Measurements from ENCODE around the gene RCBTB1. TPM values are rescaled to one million over a fixed set of nuclear protein-coding genes. Genes with fewer than 3 reads are reported as not detected.
A peak's percentile ranks its signal among the peaks of the same experiment; 100 is the strongest.
"Not testable (repeated sequence)": the region's sequence is repeated elsewhere in the genome, so short reads cannot be mapped to it uniquely, and the experiment has no call there.

The RCBTB1 gene
- total RNA-seq, 1 experiment from 2014 or later: 41.1 TPM

GRCh38 chr13:49512578-49512977, 72.8 kb downstream of the RCBTB1 start:
- H3K36me3 ChIP-seq (ENCODE audit: insufficient read depth, low read length): peaks cover 21% of the 10 kb centered on the region

GRCh38 chr13:49503951-49504350, 81.4 kb downstream of the RCBTB1 start:
- Histone ChIP-seq H3K9me3 (ENCODE audit: low read length) (no peaks in the 10 kb centered on the region), H3K4me1 (ENCODE audit: low read length) (no peaks in the 10 kb centered on the region), H3K9me2 (replicated peaks; ENCODE audit: insufficient read depth, low read length) (no peaks in the 10 kb centered on the region), H3K27ac (ENCODE audit: low read length) (no peak overlapping the region), H3K4me3 (ENCODE audit: low read length) (no peak overlapping the region), H3K4me2 (ENCODE audit: low read depth, low read length, poor library complexity, severe bottlenecking) (no peak overlapping the region), H4K20me1 (ENCODE audit: insufficient read depth, low read depth, low read length) (no peaks in the 10 kb centered on the region), H2AFZ (ENCODE audit: low read length) (no peak overlapping the region), H3K27me3 (ENCODE audit: low read length) (no peaks in the 10 kb centered on the region), H3K79me2 (ENCODE audit: low read length) (peaks cover 25% of the 10 kb centered on the region; the same call in 1 of the 2 replicates), H3K9ac (ENCODE audit: low read length) (no peak overlapping the region), H3K36me3 (ENCODE audit: insufficient read depth, low read length) (peaks cover 16% of the 10 kb centered on the region)
- DNase-seq: no peak

More at GRCh38 chr13:49512578-49512977, 72.8 kb downstream of the RCBTB1 start:
- H3K4me3 ChIP-seq (ENCODE audit: low read length): no peak overlapping the region
- H3K79me2 ChIP-seq (ENCODE audit: low read length): peaks cover 16% of the 10 kb centered on the region; the same call in 1 of the 2 replicates
- H3K9me3 ChIP-seq (ENCODE audit: low read length): no peaks in the 10 kb centered on the region
- no peaks in the 10 kb centered on the region for H3K27me3 ChIP-seq (ENCODE audit: low read length)
- no peak overlapping the region for H3K27ac ChIP-seq (ENCODE audit: low read length)
- no peaks in the 10 kb centered on the region for H3K9me2 ChIP-seq (replicated peaks; ENCODE audit: insufficient read depth, low read length)
- DNase-seq: no peak
- H2AFZ ChIP-seq (ENCODE audit: low read length): no peak overlapping the region
- no peak overlapping the region for H3K9ac ChIP-seq (ENCODE audit: low read length)
- no peaks in the 10 kb centered on the region; the same call in 1 of the 2 replicates for H3K4me1 ChIP-seq (ENCODE audit: low read length)
- H3K4me2 ChIP-seq (ENCODE audit: low read depth, low read length, poor library complexity, severe bottlenecking): no peak overlapping the region
- no peaks in the 10 kb centered on the region for H4K20me1 ChIP-seq (ENCODE audit: insufficient read depth, low read depth, low read length)

- Histone ChIP-seq H4K20me1 (ENCODE audit: insufficient read depth, low read depth, low read length) (no peaks in the 10 kb centered on the region), H3K4me1 (ENCODE audit: low read length) (peaks cover under 1% of the 10 kb centered on the region; the same call in 1 of the 2 replicates), H2AFZ (ENCODE audit: low read length) (no peak overlapping the region), H3K9ac (ENCODE audit: low read length) (no peak overlapping the region), H3K4me3 (ENCODE audit: low read length) (no peak overlapping the region), H3K27me3 (ENCODE audit: low read length) (no peaks in the 10 kb centered on the region), H3K4me2 (ENCODE audit: low read depth, low read length, poor library complexity, severe bottlenecking) (no peak overlapping the region), H3K9me3 (ENCODE audit: low read length) (no peaks in the 10 kb centered on the region), H3K9me2 (replicated peaks; ENCODE audit: insufficient read depth, low read length) (no peaks in the 10 kb centered on the region), H3K79me2 (ENCODE audit: low read length) (peaks cover 21% of the 10 kb centered on the region; the same call in 1 of the 2 replicates), H3K27ac (ENCODE audit: low read length) (no peak overlapping the region), H3K36me3 (ENCODE audit: insufficient read depth, low read length) (peaks cover 18% of the 10 kb centered on the region)
- DNase-seq: no peak
Measured at GRCh38 chr13:49502954-49503353, 82.4 kb downstream of the RCBTB1 start.

GRCh38 chr13:49499889-49500660, 85.3 kb downstream of the RCBTB1 start:
- H2AFZ ChIP-seq (ENCODE audit: low read length): no peak overlapping the region
- no peaks in the 10 kb centered on the region for H3K9me3 ChIP-seq (ENCODE audit: low read length)
- no peak overlapping the region for H3K4me3 ChIP-seq (ENCODE audit: low read length)
- H3K27me3 ChIP-seq (ENCODE audit: low read length): no peaks in the 10 kb centered on the region
- H3K79me2 ChIP-seq (ENCODE audit: low read length): peaks cover 7% of the 10 kb centered on the region; the same call in 1 of the 2 replicates
- H3K36me3 ChIP-seq (ENCODE audit: insufficient read depth, low read length): peaks cover 10% of the 10 kb centered on the region
- no peak for DNase-seq
- no peak overlapping the region for H3K4me2 ChIP-seq (ENCODE audit: low read depth, low read length, poor library complexity, severe bottlenecking)
- no peaks in the 10 kb centered on the region for H3K9me2 ChIP-seq (replicated peaks; ENCODE audit: insufficient read depth, low read length)
- H3K27ac ChIP-seq (ENCODE audit: low read length): no peak overlapping the region
- H3K4me1 ChIP-seq (ENCODE audit: low read length): peaks cover 19% of the 10 kb centered on the region
- no peaks in the 10 kb centered on the region for H4K20me1 ChIP-seq (ENCODE audit: insufficient read depth, low read depth, low read length)
- no peak overlapping the region for H3K9ac ChIP-seq (ENCODE audit: low read length)

GRCh38 chr13:49498206-49498605, 87.2 kb downstream of the RCBTB1 start:
- no peak for DNase-seq
- Histone ChIP-seq H3K36me3 (ENCODE audit: insufficient read depth, low read length) (peaks cover 10% of the 10 kb centered on the region), H3K9me3 (ENCODE audit: low read length) (no peaks in the 10 kb centered on the region), H3K4me1 (ENCODE audit: low read length) (peaks cover 37% of the 10 kb centered on the region), H3K27me3 (ENCODE audit: low read length) (no peaks in the 10 kb centered on the region), H3K9me2 (replicated peaks; ENCODE audit: insufficient read depth, low read length) (no peaks in the 10 kb centered on the region), H3K9ac (ENCODE audit: low read length) (no peak overlapping the region), H3K79me2 (ENCODE audit: low read length) (peaks cover 7% of the 10 kb centered on the region; the same call in 1 of the 2 replicates), H2AFZ (ENCODE audit: low read length) (no peak overlapping the region), H4K20me1 (ENCODE audit: insufficient read depth, low read depth, low read length) (no peaks in the 10 kb centered on the region), H3K4me2 (ENCODE audit: low read depth, low read length, poor library complexity, severe bottlenecking) (peak overlapping the region; percentile 28), H3K4me3 (ENCODE audit: low read length) (no peak overlapping the region), H3K27ac (ENCODE audit: low read length) (peak overlapping the region; percentile 96; the same call in 1 of the 2 replicates)

GRCh38 chr13:49497272-49497671, 88.1 kb downstream of the RCBTB1 start:
- peak overlapping the region; percentile 92 for H3K4me2 ChIP-seq (ENCODE audit: low read depth, low read length, poor library complexity, severe bottlenecking)
- no peak overlapping the region; the same call in 1 of the 2 replicates for H3K4me3 ChIP-seq (ENCODE audit: low read length)

GRCh38 chr13:49496837-49497236, 88.5 kb downstream of the RCBTB1 start:
- Histone ChIP-seq H3K9ac (ENCODE audit: low read length) (peak overlapping the region; percentile 84), H3K4me3 (ENCODE audit: low read length) (peak overlapping the region; percentile 87)
- not testable (repeated sequence) for DNase-seq

More at GRCh38 chr13:49497272-49497671, 88.1 kb downstream of the RCBTB1 start:
- H3K9me2 ChIP-seq (replicated peaks; ENCODE audit: insufficient read depth, low read length): no peaks in the 10 kb centered on the region
- H3K36me3 ChIP-seq (ENCODE audit: insufficient read depth, low read length): peaks cover 10% of the 10 kb centered on the region
- peak overlapping the region; percentile 96; the same call in 1 of the 2 replicates for H3K27ac ChIP-seq (ENCODE audit: low read length)
- H3K9ac ChIP-seq (ENCODE audit: low read length): peak overlapping the region; percentile 1; the same call in 1 of the 2 replicates
- DNase-seq: no peak
- H3K9me3 ChIP-seq (ENCODE audit: low read length): no peaks in the 10 kb centered on the region
- H2AFZ ChIP-seq (ENCODE audit: low read length): no peak overlapping the region
- peaks cover 7% of the 10 kb centered on the region; the same call in 1 of the 2 replicates for H3K79me2 ChIP-seq (ENCODE audit: low read length)
- no peaks in the 10 kb centered on the region for H3K27me3 ChIP-seq (ENCODE audit: low read length)
- no peaks in the 10 kb centered on the region for H4K20me1 ChIP-seq (ENCODE audit: insufficient read depth, low read depth, low read length)
- peaks cover 46% of the 10 kb centered on the region for H3K4me1 ChIP-seq (ENCODE audit: low read length)

More at GRCh38 chr13:49496837-49497236, 88.5 kb downstream of the RCBTB1 start:
- not testable (repeated sequence) for H2AFZ ChIP-seq (ENCODE audit: low read length); H3K9me2 ChIP-seq (replicated peaks; ENCODE audit: insufficient read depth, low read length); H3K9me3 ChIP-seq (ENCODE audit: low read length); H3K79me2 ChIP-seq (ENCODE audit: low read length); H3K27me3 ChIP-seq (ENCODE audit: low read length); H4K20me1 ChIP-seq (ENCODE audit: insufficient read depth, low read depth, low read length); H3K36me3 ChIP-seq (ENCODE audit: insufficient read depth, low read length)
- H3K27ac ChIP-seq (ENCODE audit: low read length): peak overlapping the region; percentile 96
- peak overlapping the region; percentile 92 for H3K4me2 ChIP-seq (ENCODE audit: low read depth, low read length, poor library complexity, severe bottlenecking)
- peaks cover 48% of the 10 kb centered on the region for H3K4me1 ChIP-seq (ENCODE audit: low read length)

All from Karpas-422 (cell line).